Hematopoietic multipotent progenitor cell (in vitro differentiated cells): ENCODE results near the gene LDLRAP1. TPM values are rescaled to one million over a fixed set of nuclear protein-coding genes. Genes with fewer than 3 reads are reported as not detected.
"Not testable (repeated sequence)": the region's sequence is repeated elsewhere in the genome, so short reads cannot be mapped to it uniquely, and the experiment has no call there.

Experiments
- DNase-seq, 3 donors: peaks; one replicate each; pipeline ENCODE4 v3.0.0-alpha.2; 2011 to 2015; ENCODE audit warnings: low read depth in 2 of 3, low spot score in 2 of 3
- total RNA-seq: library from RNA; depleted of rRNA; stranded (reverse); fragments of >200 nt; gene quantifications from one replicate; pipeline ENCODE4 v1.2.3, GENCODE V29; 2012

The LDLRAP1 gene
- total RNA-seq, 1 donor, result 13.5 TPM

DNA sequence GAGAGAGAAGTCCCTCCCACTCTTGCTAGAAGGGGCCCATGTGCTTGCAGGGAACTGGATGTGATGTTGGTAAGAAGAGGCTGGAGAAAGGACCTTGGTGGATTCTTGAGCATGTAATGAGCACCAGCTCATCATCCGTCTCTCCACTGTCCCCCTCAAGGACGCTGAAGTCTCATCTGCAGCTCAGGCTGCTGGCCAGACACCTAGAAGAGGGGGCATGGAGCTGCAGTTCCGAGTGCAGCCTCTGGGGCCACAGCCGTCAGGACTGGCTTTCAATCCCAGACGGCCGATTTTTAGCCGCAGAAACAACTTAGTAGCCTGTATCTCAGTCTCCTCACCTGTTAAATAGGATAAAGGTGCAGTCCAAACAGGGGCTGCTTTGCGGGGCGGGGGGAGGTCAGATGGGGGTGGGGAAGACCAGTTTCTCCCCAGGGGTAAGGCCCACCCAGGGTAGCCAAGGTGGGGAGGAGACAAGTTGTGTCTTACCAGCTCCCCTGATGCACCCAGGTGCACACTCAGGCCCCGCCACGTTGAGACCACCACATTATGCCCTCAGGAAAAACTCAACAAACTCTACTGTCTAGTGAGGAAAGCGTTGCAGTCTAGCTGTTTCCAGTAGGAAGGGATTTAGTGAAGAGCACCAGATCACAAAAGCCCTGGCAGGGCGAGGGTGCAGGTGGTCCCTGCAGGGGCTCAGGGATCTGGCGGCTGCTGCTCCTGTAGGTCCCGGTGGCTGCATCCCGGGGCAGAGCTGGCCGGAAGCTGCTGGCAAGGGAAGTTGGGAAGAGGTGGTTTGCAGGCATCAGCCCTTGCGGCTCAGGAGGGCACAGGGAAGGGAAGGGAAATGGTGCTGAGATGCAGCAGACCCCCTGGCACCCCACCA lies 29.5 kb downstream of the LDLRAP1 start:
- DNase-seq, result peak in 2 of 3 donors; percentile 35 to 55

DNA sequence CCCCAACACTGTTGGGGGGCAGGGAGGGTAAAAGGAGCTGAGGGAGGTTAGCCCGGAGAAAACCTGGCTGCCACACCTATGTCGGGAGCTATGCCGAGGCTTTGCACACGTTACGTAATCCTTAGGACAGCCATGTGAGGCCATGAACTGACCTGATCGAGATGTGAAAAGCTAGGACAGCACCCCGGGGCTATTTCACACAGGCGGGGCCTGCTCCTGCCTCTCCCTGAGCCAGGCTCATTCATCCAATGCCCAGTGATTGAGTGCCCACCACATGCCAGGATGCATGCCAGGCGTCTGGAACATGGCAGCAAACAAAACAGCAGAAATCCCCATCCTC lies 30.2 kb downstream of the LDLRAP1 start:
- DNase-seq, result no peak

DNA sequence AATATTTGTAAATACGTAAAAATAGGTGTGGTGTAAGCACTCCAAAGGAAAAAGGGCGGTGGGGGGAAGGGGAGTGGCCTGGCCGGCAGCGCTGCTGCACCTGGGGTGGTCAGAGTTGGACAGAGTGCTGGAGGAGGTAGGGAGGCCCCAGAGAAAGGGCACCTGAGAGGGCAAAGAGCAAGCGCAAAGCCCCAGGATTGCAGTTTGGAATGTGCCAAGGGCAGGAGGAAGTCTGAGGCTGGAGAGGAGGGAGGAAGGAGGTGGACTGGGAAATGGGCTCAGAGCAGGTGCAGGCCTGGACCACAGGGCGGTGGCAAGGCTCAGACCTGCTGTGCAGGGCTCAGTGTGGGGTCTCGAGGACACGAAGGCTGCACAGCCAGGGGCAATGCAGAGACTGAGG lies 30.6 kb downstream of the LDLRAP1 start:
- no peak for DNase-seq

- no peak for DNase-seq
Observed at GRCh38 chr1:25575191-25575590, 31.8 kb downstream of the LDLRAP1 start.

DNA sequence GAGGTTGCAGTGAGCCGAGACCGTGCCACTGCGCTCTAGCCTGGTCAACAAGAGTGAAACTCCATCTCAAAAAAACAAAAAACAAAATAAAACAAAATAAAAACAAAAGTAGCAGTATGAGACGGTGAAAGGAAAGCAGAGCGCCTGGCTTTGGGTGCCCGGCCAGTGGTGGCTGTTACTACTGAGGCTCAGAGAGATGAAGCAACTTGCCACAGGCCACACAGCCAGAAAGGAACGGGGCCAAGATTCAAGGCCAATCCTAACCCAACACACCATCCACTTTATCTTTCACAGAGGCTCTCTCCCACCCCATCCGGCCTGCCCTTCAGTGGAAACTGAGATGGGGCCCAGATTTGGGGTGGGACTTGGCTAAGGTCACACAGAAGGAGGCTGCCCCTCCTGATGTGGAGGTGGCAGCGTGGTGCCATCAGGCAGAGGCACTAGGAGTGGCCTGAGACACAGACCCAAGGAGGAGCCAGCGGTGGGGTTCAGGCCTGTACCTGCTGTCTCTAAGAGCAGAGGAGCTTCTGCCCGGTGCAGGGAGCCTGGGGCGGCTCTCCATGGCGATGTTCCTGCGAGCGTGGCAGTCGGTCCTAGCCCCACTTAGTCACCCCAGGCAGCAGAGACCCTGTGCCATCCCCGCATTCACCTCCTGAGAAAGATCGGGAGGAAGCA lies 33.2 kb downstream of the LDLRAP1 start:
- no peak for DNase-seq

- DNase-seq, result no peak
Observed at GRCh38 chr1:25577134-25577920, 33.9 kb downstream of the LDLRAP1 start.

- no peak for DNase-seq
Observed at GRCh38 chr1:25579292-25580252, 36.2 kb downstream of the LDLRAP1 start.

- DNase-seq, result peak in 2 of 3 donors; percentile 23 to 29
Observed at GRCh38 chr1:25580927-25581326, 37.5 kb downstream of the LDLRAP1 start.

- no peak for DNase-seq
Observed at GRCh38 chr1:25581764-25582163, 38.4 kb downstream of the LDLRAP1 start.

DNA sequence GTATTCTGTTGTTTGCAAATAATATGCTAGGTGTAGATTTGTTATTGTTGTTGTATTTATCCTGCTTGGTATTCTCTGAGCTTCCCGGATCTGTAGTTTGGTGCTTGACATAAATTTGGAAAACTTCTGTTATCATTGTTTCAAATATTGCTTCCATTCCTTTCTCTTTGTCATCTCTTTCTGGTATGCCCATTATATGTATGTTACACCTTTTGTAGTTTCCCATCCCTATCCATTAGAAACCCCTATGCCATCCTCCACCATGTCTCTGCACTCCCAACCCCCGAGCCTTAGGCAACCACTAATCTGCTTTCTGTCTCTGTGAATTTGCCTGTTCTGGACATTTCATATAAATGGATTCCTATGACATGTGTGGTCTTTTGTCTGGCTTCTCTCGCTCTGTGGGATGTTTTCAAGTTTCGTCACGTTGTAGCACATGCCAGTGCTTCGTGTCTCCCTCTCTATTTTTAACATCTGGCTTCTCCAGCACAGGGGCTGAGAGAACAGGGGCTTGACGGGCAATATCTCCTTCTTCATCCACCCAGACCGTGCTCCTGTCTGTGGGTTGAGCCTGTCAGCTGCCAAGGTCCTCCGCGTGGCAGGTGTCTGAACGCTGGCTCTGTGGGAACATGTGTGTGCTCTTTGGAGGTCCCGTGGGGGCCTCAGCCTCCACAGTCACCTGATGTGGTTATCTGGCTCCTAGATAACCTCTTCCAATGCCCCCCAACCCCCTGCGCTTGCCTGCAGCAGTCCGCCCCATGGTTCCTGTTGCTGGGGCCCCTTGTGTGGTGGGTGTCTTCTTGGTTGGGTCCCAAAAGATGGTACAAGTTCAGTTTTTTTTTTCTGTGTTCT lies 40.3 kb downstream of the LDLRAP1 start:
- DNase-seq, result no peak

GRCh38 chr1:25586181-25586588 lies 42.8 kb downstream of the LDLRAP1 start:
- DNase-seq, result no peak

DNA sequence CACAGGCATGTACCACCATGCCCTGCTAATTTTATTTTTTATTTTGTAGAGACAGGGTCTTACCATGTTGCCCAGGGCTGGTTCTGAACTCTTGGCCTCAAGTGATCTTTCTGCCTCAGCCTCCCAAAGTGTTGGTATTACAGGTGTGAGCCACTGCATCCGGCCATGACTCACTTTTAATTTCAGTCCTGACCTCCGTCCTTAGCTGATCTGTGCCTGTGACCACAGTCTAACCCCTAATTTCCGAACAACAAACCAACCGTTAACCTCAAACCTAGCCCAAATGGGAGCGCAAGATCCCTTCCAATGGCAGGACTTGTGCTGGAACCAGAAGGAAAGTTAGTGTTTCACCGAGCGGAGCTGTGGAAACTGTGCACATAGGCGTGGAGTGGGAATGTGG lies 43.9 kb downstream of the LDLRAP1 start:
- no peak for DNase-seq

DNA sequence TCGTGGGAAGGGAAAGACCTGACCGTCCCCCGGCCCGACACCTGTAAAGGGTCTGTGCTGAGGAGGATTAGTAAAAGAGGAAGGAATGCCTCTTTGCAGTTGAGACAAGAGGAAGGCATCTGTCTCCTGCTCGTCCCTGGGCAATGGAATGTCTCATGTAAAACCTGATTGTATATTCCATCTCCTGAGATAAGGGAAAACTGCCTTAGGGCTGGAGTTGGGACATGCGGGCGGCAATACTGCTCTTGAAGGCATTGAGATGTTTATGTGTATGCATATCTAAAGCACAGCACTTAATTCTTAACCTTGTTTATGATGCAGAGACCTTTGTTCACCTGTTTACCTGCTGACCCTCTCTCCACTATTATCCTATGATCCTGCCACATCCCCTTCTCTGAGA lies 44.8 kb downstream of the LDLRAP1 start:
- not testable (repeated sequence) for DNase-seq

DNA sequence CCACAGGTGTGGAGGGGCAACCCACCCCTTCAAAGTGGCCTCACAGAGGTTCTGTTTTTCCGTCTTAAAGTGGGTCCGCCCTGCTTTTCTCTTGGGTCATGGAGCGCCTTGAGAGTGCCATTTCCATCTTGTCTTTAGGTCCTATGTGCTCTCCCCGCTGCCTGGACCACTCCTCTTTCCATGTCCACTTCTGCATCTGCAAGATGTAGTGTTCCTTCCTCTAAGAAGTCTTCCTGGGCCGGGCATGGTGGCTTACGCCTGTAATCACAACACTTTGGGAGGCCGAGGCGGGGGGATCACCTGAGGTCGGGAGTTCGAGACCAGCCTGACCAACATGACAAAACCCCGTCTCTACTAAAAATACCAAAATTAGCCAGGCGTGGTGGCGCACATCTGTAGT lies 45.4 kb downstream of the LDLRAP1 start:
- DNase-seq, result not testable (repeated sequence)

DNA sequence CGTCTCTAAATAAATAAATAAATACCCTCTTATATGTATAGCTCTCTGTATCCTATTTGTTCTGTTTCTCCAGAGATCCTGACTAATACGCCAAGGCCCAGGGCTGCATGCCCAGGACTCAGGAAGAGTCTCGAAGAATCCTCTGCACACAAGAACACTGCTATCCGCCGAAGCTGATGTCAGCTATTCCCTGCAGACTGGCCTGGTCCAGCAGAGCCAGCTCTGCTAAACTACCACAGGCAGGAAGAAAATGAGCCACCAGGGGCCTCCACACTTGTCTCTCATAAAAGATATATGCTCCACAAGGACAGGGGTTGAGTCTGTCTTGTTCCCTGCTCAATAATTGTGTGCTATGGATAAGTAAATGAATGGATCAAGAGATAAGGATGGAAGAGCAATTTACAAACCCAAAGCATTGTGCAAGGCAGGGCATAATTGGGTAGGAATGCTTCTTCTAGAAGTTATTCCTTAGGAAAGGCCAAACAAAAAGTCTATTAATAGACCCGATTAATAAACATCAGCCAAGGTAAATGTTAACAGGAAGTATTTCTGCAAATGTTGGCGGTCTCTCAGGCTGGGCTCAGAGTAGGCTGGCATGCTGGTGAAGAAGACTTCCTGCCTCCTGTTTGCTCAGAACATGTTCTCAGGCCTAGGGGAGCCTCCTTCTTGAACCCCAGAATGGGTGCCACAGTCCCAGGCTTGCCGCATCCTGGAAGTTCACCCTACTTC lies 46.9 kb downstream of the LDLRAP1 start:
- no peak for DNase-seq

GRCh38 chr1:25593861-25594260 lies 50.5 kb downstream of the LDLRAP1 start:
- DNase-seq, result no peak

- DNase-seq, result no peak
Observed at GRCh38 chr1:25594971-25595370, 51.6 kb downstream of the LDLRAP1 start.

GRCh38 chr1:25596641-25597040 lies 53.2 kb downstream of the LDLRAP1 start:
- DNase-seq, result not testable (repeated sequence)

DNA sequence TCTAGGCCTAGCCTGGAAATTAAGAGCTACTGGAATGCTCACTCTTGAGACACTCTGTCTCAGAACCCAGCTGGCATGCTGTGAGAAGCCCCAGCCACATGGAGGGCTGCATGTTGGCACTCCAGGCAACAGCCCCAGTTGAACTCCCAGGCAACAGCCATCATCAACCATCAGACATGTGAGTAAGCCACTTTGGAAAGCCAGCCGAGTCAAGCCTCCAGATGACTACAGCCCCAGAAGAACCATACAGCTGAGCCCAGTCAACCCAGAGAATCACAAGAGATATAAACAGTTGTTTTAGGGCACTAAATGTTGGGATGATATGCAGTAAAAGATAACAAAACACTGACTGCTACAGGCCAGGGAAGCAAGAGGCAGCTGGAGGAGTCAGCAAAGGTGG lies 55.5 kb downstream of the LDLRAP1 start:
- no peak for DNase-seq
